GM19467 (cell line): ENCODE measurements around the gene ANK2.
"Not testable (repeated sequence)": the region's sequence is repeated elsewhere in the genome, so short reads cannot be mapped to it uniquely, and the experiment has no call there.

Source experiments
- ATAC-seq: cut with Tn5 transposase; IDR thresholded peaks from one replicate; pipeline ENCODE4 v1.9.1; 2021; ENCODE audit warnings: mild to moderate bottlenecking, moderate library complexity; ENCODE audit not compliant: unreplicated experiment

The ANK2 gene

GRCh38 chr4:113050837-113051236 lies 1.4 kb downstream of the ANK2 start:
- no peak for ATAC-seq

GRCh38 chr4:113051361-113051760 lies 1.9 kb downstream of the ANK2 start:
- ATAC-seq: no peak

- no peak for ATAC-seq
Measured at GRCh38 chr4:113052379-113052951, 3.0 kb downstream of the ANK2 start.

- ATAC-seq: no peak
Measured at GRCh38 chr4:113053883-113054282, 4.4 kb downstream of the ANK2 start.

- no peak for ATAC-seq
Measured at GRCh38 chr4:113056318-113056717, 6.9 kb downstream of the ANK2 start.

- ATAC-seq: no peak
Measured at GRCh38 chr4:113057891-113058290, 8.4 kb downstream of the ANK2 start.

- ATAC-seq: no peak
Measured at GRCh38 chr4:113059449-113060182, 10.2 kb downstream of the ANK2 start.

- no peak for ATAC-seq
Measured at GRCh38 chr4:113060853-113061252, 11.4 kb downstream of the ANK2 start.

- ATAC-seq: no peak
Measured at GRCh38 chr4:113064244-113064643, 14.8 kb downstream of the ANK2 start.

GRCh38 chr4:113065629-113066028 lies 16.2 kb downstream of the ANK2 start:
- no peak for ATAC-seq

- not testable (repeated sequence) for ATAC-seq
Measured at GRCh38 chr4:113068771-113069170, 19.3 kb downstream of the ANK2 start.

- ATAC-seq: no peak
Measured at GRCh38 chr4:113069212-113069892, 19.9 kb downstream of the ANK2 start.

- no peak for ATAC-seq
Measured at GRCh38 chr4:113070755-113071154, 21.3 kb downstream of the ANK2 start.

- no peak for ATAC-seq
Measured at GRCh38 chr4:113071274-113071673, 21.8 kb downstream of the ANK2 start.

GRCh38 chr4:113071805-113072204 lies 22.4 kb downstream of the ANK2 start:
- no peak for ATAC-seq

- no peak for ATAC-seq
Measured at GRCh38 chr4:113073451-113074005, 24.1 kb downstream of the ANK2 start.

GRCh38 chr4:113077575-113077974 lies 28.1 kb downstream of the ANK2 start:
- no peak for ATAC-seq

- no peak for ATAC-seq
Measured at GRCh38 chr4:113078066-113078465, 28.6 kb downstream of the ANK2 start.

GRCh38 chr4:113080050-113080449 lies 30.6 kb downstream of the ANK2 start:
- no peak for ATAC-seq

GRCh38 chr4:113080624-113081023 lies 31.2 kb downstream of the ANK2 start:
- ATAC-seq: no peak

- ATAC-seq: no peak
Measured at GRCh38 chr4:113083346-113083745, 33.9 kb downstream of the ANK2 start.

GRCh38 chr4:113086172-113086695 lies 36.8 kb downstream of the ANK2 start:
- ATAC-seq: no peak
